GM12801 (cell line): ENCODE results near the gene HMCN1.

ENCODE experiments used
- CTCF ChIP-seq: IDR thresholded peaks from one replicate; pipeline ENCODE4 v1.5.1; 2011; ENCODE audit warnings: control low read depth; ENCODE audit not compliant: insufficient read length; ENCODE audit errors: extremely low read depth

HMCN1 gene

GRCh38 chr1:186073697-186074096, 339.5 kb downstream of the HMCN1 start:
- no peak for TF ChIP-seq CTCF

DNA sequence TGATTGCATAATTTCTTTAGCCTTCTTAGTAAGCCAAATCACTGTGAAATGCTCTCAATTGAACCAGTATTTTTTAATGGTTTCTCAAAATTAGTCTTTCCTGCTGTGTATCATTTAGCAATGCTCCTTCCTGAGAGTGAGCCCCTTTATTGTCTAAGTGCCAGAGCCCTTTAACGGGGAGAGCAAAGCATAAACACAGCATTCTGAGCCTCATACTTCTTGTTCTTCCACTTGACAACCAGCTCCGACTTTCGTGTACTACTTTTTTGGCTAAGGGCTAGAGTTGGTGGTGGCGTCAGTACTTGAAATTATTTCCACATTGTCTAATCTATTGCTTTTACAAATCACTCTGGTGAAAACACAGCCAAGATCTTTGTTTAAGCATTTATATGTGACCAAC, 341.8 kb downstream of the HMCN1 start:
- TF ChIP-seq CTCF: no peak

DNA sequence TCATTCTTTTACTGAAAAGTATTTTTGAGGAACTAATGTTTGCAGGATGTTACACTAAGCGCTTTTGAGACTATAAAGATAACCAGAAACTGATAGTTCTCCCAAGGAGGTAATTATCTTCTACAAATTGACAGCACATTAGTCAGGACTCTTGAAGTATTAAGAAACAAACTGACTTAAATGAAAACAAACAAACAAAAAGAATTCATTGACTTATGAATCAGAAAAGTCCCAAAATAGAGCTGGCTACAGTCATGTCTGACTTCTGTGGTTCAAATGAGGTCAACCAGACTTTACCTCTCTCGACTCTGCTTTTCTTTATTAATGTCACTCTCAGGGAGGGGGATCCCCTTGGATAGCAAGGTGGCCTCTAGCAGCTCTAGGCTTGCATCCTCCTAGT, 344.1 kb downstream of the HMCN1 start:
- no peak for TF ChIP-seq CTCF

DNA sequence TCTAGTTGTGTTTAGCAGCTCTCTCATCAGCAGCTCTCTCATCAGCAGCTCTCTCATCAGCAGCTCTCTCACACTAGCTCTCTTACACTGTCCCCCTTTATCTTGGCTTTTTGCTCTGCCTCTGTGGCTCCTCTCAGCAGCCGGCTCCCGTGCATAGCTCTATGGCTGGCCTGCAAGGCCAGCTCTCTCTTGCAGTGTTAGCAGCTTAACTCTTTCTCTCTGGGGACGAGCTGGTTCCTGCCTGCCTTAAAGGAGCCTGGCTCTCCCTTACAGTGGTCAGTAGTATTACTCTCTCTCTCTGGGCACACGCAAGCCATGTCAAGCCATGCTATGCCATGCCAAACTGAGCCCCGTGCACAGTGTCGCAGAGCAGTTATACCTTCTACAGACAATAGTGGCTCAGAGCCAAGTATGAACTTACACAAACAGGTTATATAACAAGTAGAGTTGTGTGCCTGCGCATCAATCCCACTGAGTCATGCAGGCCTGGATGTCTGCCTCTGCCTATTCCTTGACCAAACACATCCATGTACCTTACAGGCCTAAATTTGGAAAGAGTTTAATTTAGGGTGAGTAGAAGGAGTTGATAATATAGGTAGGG, 345.0 kb downstream of the HMCN1 start:
- TF ChIP-seq CTCF: no peak

DNA sequence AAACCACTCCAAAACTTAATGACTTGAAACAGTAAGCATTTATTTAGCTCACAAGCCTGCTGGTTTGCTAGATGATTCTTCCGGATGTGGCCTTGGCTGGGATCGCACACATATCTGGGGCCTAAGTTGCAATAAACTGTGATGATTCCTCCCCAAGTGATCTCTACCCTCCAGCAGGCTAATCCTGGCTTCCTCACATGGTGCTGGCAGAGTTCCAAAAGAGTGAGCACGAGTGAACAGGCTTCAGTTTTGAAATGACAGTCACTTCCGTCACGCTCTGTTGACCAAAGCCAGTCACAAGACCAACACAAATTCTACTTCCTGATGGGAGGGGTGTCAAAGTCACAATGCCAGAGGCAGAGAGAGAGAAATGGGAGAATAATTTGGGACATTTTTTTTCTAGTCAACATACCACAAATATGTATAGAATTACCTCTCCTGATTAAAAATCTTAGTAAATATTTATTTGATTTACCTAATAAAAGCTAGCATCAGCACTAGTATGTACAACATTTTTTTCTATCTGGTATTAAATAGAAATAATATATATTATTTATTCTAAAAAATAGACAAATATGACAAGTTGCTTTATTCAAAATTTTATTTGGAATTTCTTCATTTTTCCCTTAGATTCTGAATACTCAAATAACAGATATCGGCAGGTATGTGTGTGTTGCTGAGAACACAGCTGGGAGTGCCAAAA, 348.2 kb downstream of the HMCN1 start:
- TF ChIP-seq CTCF: no peak

DNA sequence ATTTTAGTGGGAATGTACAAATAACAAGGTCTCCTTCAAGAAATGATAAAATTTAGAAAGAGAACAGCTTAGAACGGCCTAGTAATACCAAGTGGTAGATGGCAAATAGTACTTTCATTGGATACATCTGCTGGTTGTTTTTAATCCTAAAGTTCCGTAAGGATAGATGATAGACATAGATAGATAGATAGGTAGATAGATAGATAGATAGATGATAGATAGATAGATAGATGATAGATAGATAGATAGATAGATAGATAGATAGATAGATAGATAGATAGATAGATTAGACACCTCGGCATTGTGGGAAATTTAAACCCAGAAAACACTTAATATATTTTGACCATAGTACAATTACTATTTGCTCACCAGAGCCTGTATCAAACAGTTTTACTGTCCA, 352.4 kb downstream of the HMCN1 start:
- TF ChIP-seq CTCF: no peak

DNA sequence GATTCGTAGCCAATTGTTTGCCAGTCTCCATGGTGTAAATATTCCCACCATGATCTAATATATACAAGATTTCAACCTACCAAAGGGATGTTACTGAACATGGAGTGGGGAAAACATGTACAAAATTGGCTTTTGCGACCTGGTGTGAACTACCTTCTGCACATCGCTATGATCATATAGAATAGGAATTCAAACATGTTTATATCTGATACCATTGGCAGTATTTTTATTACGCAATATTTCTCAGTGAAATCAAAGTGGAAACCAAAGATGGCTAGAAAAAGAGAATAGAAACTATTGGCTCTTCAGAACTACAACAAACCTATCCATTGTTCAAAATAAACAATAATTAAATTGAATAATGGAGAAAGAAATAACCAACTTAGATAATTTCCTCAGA, 355.7 kb downstream of the HMCN1 start:
- no peak for TF ChIP-seq CTCF
